Measurements from ENCODE around the gene RRP8.

The RRP8 gene

DNA sequence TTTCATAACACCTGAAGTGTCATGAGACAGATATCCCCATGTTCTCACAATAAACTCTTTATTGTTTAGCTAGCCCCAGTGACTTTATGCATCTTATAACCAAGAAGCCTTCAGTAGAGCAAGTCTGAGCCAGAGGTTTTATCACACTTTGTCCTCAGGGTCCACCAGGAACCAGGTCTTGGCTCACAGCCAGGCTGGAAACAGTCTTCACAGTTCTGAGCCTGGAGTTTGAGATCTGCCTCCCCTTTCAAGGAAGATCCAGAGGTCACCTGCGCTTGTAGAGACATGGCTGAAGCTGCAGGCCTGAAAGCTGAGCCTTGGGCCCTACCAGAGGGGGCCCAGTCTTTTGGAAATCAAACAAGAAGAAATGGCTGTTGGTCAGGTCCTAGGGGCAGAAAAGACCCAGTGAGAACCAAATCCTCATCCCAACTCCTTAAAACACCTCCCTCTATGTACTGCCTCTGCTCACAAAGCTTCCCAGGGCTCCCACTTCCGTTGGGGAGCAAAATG lies 3.5 kb downstream of the RRP8 start:
- no peak for DNase-seq (ENCODE audit: low spot score)

DNA sequence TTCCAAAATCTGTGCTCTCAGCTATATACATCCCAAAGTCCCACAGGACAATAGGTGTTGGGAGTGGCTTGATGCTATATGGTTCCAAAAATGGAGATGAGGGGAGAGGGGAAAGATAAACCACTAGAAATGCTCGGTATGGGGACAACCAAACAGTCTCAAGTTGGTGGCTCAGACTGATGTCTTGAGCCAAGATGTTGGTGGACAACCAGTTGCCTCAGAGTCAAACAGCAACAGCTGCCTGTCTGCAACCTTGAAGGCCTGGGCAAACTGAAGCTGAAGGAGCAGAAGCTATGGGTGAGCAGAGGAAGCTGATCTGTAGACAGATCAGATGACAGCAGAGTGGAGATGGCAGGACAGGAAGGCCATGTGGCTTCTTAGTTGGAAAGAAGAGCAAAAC lies 4.0 kb downstream of the RRP8 start:
- no peak for DNase-seq (ENCODE audit: low spot score)

DNA sequence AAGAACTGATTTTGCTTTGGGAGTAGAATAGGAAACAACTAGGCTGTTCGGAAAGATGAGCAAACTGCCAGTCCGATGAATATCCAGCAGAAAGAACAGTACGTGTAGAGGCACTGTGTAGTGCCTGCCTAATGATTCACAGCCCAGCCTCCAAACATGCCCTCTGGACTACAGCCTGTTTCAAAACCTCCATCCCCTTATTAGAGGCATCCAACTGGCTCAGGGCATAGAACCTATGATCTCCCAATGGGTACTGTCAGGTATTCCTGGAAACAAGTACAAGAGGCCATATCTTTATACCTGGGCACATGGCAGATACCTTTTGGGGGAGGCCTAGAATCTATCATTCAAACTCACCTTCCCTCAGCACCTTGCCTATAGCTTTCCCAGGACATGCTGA lies 4.9 kb downstream of the RRP8 start:
- no peak for DNase-seq (ENCODE audit: low spot score)

DNA sequence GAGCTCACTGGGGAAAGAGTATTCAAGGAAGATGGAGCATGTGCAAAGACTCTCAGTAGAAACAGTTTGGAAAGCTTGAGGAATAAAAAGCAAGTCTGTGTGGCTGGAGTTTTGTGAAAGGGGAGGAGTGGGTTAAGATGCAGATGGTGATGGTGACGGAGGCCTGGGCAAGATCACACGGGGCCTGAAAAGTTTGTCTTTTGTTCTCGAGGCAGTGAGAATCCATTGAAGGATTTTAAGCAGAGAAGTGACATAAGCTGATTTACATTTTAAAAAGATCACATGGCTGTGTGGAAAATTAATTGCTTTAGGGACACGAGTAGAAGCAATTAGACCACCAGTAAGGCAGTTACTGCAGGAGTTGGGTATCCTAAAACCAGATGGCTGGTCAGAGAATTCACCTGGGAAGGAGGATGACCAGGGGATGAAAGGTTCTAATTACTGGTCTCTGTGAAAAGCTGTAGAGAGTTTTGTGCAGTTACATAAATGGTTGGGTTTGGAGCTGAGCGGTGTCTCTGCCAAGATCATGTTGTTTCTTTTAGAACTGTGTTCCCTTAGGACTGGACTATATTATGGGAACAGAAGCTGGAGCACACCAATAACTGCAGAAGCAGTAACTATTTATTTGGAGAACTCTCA lies 7.1 kb downstream of the RRP8 start:
- no peak for DNase-seq (ENCODE audit: low spot score)

DNA sequence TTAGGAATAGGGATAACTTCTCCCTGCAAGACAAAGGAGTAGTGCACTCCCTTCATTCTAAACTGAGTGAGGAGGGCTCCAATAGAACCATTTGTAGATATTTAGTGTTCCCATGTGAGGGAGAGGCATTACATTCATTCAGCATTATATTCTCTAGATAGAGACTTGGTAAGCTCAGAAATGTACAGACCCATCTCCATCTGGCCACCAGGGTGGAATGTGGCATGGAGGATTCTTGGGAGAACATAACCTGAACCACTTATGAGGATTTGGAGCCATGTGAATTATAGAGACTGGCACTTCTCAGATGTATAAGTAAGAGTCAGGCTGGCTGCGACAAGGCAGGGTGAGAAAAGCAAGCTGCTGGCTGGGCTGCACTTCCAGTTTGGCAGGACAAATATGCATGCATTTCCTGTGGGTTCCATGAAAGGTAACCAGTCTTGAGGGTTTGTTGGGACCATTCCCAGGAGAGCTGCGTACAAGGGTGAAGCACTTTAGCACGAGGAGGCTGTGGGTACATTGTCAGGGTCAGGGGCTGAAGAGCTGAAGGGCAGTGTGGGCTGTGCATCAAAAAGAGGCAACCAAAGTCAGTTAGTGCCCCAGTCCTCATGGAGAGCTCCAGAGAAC lies 9.2 kb downstream of the RRP8 start:
- DNase-seq (ENCODE audit: low spot score), result no peak

DNA sequence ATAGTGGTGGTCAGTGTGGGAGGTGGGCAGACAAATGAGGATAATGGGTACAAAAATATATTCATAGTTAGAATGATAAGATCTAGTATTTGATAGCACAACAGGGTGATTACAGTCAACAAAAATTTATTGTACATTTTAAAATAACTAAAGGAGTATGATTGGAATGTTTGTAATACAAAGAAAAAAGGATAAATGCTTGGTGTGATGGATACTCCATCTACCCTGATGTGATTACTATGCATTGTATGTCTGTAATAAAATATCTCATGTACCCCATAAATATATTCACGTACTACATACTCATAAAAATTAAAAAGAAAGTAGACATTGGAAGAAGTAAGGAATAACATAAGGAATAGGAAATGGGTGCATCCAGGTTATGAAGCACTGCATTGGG lies 15.4 kb downstream of the RRP8 start:
- no peak for DNase-seq (ENCODE audit: low spot score)

DNA sequence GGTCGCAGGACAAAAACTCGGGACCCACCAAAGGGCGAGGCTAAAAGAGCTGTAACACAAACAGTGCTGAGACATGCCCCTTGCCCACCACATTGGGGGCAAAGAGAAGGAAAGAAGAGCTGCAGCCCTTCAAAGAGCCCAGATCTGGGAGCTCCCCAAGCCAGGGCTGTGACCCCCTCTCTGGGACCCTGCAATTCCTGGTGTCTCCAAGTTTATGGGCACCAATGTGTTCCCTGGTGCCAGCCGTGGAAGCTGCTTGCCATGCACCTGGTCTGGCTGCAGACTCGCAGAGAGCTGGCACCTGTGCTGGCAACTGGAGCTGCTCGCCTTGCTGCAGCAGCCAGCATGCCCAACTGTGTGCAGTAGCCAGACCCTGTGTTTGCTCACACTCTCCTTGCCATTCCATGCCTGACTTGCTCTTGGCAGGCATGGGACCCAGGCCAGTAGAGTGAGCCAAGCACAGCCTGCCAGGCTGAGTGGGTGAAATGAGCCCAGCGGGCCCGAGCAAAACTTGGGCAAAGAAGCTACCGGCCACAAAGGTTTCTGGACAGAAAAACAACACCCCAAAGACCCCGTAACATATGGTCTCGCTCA lies 16.0 kb downstream of the RRP8 start:
- DNase-seq (ENCODE audit: low spot score), result no peak

DNA sequence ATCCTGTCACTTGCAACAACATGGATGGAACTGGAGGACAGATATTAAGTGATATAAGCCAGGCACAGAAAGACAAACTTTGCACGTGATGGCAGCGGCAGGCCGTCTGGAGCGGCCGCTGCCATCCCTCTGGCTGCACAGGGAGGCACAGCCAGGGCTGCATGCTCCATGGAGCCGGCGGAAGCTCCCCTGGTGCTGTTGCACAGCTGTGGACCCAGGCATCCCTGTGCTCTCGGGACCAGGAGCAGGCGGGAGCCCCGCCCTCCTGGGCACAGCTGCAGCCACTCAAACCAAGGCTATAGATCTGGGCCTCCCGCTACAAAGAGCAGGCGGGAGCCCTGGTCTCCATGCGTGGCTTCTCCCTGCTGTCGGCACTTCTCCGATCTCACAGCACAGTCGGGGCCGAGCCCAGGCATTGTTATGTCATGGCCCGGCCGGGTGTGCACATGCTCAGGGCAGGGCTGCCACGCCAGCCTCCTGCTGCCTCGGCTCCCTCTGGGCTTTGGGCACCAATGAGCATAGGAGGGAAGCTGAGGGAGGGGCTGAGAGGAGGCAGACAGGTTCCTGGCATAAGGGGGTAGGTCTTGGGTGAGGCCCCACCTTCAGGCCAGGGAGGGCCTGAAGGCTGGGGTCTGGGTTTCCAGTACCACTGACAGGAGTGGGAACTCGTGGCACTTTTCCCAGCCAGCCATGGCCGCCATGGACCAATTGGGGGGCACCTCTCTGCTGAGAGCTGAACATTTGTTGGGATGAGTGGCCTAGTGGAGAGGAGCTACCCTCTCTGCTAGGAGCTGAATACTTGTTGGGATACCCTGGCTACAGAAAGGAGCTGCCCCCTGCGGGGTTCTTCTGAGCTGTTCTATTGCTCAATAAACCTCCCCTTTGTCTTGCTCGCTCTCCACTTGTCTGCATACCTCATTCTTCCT lies 16.7 kb downstream of the RRP8 start:
- DNase-seq (ENCODE audit: low spot score), result no peak

DNA sequence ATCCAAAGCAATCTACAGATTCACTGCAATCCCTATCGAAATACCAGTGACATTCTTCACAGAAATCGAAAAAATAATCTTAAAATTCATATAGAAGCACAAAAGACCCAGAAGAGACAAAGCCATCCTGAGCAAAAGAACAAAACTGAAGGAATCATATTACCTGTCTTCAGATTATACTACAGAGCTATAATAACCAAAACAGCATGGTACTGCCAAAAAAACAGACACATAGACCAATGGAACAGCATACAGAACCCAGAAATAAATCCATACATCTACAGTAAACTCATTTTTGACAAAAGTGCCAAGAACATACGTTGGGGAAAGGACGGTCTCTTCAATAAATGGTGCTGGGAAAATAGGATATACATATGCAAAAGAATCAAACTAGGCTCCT lies 18.9 kb downstream of the RRP8 start:
- no peak for DNase-seq (ENCODE audit: low spot score)

DNA sequence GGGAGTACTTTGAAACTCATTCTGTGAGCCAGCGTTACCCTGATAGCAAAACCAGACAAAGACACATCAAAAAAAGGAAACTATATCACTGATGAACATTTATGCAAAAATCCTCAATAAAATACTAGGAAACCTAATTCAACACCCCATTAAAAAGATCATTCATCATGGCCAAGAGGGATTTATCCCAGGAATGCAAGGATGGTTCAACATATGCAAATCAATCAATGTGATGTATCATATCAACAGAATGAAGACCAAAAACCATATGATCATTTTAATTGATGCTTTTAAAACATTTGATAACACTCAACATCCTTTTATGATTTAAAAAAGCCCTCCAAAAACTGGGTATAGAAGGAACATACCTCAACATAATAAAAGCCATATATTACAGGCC lies 19.8 kb downstream of the RRP8 start:
- DNase-seq (ENCODE audit: low spot score), result no peak

DNA sequence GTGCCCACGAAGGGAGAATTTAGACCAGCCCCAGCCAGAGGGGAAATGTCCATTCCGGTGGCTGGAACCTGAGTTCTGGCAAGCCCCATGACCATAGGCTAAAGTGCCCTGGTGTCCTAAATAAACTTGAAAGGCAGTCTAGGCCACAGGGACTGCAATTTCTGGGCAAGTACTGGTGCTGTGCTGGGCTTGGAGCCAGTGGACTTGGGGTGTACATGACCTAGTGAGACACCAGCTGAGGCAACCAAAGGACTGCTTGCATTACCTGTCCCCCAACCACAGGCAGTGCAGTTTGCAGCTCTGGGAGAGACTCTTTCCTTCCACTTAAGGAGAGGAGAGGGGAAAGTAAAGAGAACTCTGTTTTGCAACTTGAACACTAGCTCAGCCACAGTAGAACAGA lies 23.7 kb downstream of the RRP8 start:
- DNase-seq (ENCODE audit: low spot score), result no peak

DNA sequence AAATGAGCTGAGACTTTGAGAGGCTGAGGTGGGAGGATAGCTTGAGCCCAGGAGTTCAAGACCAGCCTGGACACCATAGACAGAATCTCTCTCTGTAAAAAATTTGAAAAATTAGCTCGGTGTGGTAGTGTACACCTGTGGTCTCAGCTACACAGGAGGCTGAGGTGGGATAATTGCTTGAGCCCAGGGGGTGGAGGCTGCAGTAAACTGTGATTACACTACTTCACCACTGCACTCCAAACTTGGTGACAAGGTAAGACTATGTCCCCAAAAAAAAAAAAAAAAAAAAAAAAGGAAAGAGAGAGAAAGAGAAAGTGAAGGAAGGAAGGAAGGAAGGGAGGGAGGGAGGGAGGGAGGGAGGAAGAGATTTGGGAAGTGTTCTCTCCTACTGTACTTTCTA lies 25.3 kb downstream of the RRP8 start:
- DNase-seq (ENCODE audit: low spot score), result no peak

DNA sequence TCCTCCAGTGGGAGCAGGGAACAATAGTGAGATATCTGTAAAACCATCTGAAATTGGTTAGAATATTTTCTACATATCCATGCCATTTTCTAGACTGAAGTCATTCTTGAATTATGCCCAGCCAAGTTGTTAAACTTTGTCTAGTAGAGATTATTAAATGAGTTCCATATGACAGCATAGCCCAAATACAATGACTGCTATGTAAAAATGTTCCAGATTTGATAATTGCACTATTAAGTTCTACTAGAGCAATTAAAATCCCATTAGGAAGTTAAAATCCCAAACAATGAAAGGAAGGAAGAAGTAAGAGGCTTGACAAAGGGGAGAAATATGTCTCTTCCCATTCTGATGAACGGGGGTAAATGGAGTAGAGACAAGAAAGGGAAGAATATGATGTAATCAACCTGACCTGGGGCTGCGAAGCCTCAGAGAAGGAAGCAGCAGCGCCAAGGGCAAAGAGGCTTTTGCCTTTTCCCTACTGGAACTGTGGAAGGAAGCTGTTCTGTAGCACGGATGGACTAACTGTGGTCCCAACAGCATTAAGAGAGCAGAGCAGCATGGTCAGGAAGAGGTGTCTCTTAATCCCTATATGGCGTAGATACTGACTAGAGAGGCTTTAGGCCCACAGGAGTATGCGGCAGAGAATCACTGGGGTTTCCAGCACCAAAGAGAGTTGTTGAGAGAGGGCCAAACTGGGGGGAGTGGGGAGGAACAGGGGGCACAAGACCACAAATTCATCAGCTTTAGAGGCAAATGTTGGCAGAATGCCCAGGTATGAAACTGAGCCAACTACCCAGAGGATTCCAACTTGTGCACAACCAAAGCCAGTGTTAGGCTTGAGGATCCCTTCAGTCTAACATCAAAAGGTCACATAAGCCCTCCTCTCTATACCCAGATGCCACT lies 26.7 kb downstream of the RRP8 start:
- peak; percentile 5 for DNase-seq (ENCODE audit: low spot score)

DNA sequence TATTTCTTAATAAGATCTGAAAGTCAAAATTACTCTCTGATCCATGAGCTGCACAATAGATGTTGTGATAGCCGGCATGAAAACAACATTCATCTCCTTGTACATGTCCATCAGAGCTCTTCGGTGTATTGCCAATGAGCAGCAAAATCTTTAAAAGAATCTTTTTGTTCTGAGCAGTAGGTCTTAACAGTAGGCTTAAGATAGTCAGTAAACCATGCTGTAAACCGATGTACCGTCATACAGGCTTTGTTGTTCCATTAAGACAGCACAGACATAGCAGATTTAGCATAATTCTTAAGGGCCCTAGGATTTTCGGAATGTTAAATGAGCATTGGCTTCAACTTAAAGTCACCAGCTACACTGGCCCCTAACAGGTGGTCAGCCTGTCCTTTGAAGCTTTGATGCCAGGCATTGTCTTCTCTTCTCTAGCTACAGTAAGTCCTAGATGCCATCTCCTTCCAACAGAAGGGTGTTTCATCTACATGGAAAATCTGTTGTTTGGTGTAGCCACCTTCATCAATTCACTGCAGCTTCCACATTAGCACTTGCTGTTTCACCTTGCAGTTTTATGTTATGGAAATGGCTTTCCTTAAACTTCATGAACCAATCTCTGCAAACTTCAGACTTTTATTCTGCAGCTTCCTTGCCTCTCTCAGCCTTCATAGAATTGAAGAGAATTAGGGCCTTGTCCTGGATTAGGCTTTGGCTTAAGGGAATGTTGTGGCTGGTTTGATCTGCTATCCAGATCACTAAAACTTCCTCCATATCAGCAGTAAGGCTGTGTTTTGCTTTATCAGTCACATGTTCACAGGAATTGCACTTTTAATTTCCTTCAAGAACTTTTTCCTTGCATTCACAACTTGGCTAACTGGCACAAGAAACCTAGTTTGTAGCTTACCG lies 28.4 kb downstream of the RRP8 start:
- peak; percentile 16 for DNase-seq (ENCODE audit: low spot score)

DNA sequence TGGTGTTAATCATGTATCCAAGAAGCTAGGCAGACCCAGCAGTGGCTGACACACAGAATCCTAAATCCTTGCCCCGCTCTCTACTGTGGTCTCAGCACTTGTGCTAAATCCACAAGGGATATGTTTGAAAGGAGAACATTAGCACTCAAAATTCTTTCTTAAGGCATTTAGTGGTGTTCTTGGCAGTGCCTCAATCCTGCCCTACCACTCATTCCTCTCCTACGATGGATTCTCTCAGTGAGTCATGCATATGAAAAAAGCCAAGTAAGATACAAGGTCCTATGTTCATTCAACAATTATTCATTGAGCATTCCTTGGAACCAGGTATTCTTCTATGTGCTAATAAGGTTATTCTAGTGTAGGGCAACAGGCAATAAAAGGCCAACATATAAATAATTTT lies 31.2 kb downstream of the RRP8 start:
- no peak for DNase-seq (ENCODE audit: low spot score)

DNA sequence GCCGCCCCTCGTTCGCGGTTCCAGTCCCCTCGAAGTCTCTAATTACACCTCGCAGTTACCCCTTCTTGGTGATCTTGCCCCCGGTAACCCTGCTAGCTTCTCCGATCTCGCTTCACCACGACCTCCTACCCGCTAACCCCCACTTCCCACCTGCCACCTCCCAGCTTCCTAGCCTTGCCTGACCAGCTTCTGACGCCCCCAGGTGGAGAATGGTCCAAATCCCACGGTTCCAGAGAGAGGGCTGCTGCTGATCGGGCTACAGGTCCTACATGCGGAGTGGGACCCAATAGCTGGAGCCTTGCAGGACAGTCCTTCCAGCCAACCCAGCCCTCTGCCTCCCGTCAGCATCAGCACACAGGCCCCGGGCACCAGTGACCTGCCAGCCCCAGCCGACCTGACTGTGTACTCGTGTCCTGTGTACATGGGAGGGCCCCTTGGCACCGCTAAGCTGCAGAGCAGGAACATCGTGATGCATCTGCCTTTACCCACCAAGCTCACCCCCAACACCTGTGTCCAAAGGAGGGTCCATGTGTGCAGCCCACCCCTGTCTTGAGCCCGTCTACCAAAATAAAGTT lies 31.9 kb downstream of the RRP8 start:
- no peak for DNase-seq (ENCODE audit: low spot score)

DNA sequence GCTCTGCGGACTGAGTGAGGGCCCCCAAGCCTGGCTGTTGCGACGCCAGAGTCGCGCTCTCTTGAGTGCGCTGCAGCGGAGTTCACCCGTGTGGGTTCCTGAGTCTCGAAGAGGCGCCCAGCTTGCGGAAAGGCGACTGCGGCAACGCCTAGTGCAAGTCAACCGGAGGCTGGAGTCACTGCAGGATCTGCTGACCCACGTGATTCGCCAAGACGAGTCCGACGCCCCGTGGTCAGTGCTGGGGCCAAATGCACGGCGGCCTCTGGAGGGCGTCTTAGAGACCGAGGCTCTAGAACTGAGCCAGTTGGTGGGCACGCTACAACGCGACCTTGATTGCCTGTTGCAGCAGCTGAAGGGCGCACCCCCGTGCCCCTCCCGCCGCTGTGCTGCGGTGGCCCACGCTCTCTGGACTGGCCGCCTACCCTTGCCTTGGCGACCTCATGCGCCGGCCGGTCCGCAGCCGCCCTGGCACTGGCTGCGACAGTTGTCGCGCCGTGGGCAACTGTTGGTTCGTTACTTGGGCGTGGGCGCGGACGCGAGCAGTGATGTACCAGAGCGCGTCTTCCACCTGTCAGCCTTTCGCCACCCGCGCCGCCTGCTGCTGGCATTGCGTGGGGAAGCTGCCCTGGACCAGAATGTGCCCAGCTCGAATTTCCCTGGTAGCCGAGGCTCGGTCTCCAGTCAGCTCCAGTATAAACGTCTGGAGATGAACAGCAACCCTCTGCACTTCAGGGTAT lies 32.6 kb downstream of the RRP8 start:
- no peak for DNase-seq (ENCODE audit: low spot score)

DNA sequence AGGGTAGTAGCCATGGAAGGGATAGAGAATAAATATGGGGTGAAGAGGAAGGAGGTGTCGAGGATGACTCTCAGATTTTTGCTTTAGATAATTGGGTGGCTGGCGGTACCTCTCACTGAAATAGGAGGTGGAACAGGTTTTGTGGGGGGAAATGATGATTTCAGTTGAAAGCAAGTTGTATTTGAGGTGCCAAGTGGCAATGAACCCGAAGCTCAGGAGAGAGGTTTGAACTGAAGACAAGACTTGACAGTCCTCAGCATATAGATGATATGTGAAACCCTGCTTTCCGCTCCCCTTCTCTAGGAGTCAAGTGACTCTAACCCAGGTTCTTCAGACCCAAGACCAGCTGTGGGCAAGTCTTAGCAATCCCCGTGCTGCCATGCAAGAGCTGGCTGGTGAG lies 33.7 kb downstream of the RRP8 start:
- DNase-seq (ENCODE audit: low spot score), result no peak

DNA sequence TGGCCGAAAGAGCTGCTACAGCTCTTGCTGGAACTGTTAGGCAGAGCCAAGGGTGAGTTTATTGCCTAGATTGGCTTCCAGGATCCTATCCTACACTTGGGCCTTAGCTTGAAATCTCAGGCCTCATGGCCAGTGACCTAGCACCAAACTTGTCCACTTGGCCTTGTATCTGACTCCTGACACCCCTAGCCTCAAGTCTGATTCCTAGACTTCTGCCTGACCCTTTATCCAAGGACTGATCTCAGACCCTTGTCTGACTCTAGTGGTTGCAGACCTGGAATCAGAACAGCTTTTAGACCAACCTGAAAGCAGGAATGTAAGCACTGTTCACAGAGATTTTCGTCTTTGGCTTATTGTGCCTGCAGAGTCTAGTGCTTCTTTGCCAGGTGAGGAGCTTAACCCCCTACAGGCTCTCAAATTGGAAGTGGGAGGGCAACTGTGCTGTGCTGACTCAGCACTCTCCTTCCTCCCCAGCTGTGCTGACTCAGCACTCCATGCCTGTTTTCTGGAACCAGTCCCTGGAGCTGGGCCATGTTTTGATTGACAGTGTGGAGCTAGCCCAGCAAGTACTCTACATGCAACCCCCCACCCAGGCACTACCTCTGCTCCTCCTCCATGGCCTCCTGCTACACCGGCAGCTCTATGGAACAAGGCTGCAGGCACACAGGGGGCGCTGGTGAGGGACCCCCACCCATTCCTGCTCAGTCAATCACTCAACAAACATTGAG lies 35.1 kb downstream of the RRP8 start:
- no peak for DNase-seq (ENCODE audit: low spot score)
